IMR-90 (cell line): Measurements from ENCODE around the gene KCNE4. TPM values are rescaled to one million over a fixed set of nuclear protein-coding genes. Genes with fewer than 3 reads are reported as not detected.

Experiments used
- ATAC-seq: fragments of 200-7000 bp; cut with Tn5 transposase; 2 replicates; pipeline ENCODE4 v1.9.1; 2020; ENCODE audit warnings: low read depth, mild to moderate bottlenecking, moderate library complexity
- BruUV-seq: library from RNA; stranded (reverse); fragments of 400-500 nt; replicated peaks from 2 replicates; lab custom pipeline; 2021; lab: Mats Ljungman, UMichigan
- CTCF ChIA-PET: fragments of 300-600 bp; formaldehyde crosslinking; extraction: SDS; loops from one replicate; lab custom pipeline; 2021; ENCODE audit warnings: antibody characterized with exemption; lab: Yijun Ruan, JAX
- POLR2A ChIA-PET: fragments of 300-600 bp; sonication (Branson Sonifier 250); formaldehyde crosslinking; loops from one replicate; lab custom pipeline; 2022; ENCODE audit warnings: antibody characterized with exemption; ENCODE audit not compliant: unreplicated experiment; lab: Charles Lee
- DNase-seq: peaks from one replicate; pipeline ENCODE4 v3.0.0; 2013
- H2AFZ ChIP-seq: replicated peaks from 2 replicates; pipeline ENCODE3; 2013; ENCODE audit warnings: low read length, mild to moderate bottlenecking; ENCODE audit not compliant: poor library complexity
- H2AK5ac ChIP-seq: 2 replicates; pipeline ENCODE4 v1.6.1; 2013; ENCODE audit warnings: low read depth, low read length, inconsistent platforms
- H2AK9ac ChIP-seq: replicated peaks from 2 replicates; pipeline ENCODE3; 2013; ENCODE audit warnings: mild to moderate bottlenecking, low read depth, low read length, moderate library complexity; ENCODE audit not compliant: poor library complexity
- H2BK120ac ChIP-seq: 2 replicates; pipeline ENCODE4 v1.6.1; 2013; ENCODE audit warnings: low read depth, low read length, inconsistent platforms
- H2BK15ac ChIP-seq: 3 replicates; pipeline ENCODE4 v1.6.1; 2013; ENCODE audit warnings: low read depth, low read length, inconsistent platforms
- H2BK20ac ChIP-seq: 2 replicates; pipeline ENCODE4 v1.6.1; 2013; ENCODE audit warnings: low read depth, mild to moderate bottlenecking, inconsistent platforms, low read length, moderate library complexity
- H2BK5ac ChIP-seq: 2 replicates; pipeline ENCODE4 v1.6.1; 2013; ENCODE audit warnings: mild to moderate bottlenecking, low read depth, low read length, inconsistent platforms; ENCODE audit not compliant: poor library complexity, severe bottlenecking
- H3K14ac ChIP-seq: replicated peaks from 2 replicates; pipeline ENCODE4 v1.6.1; 2013; ENCODE audit warnings: low read depth, low read length, inconsistent platforms
- H3K18ac ChIP-seq: 2 replicates; pipeline ENCODE4 v1.6.1; 2013; ENCODE audit warnings: low read depth, low read length, control low read depth
- H3K23ac ChIP-seq: 2 replicates; pipeline ENCODE4 v1.6.1; 2013; ENCODE audit warnings: low read depth, low read length, inconsistent platforms
- H3K27ac ChIP-seq: 2 replicates; pipeline ENCODE4 v1.5.1; 2013; ENCODE audit warnings: mild to moderate bottlenecking, control low read depth, low read length; ENCODE audit not compliant: insufficient read depth
- H3K27me3 ChIP-seq: 2 replicates; pipeline ENCODE4 v1.6.1; 2013; ENCODE audit warnings: low read length; ENCODE audit not compliant: control insufficient read depth, insufficient read depth
- H3K36me3 ChIP-seq: 2 replicates; pipeline ENCODE4 v1.6.1; 2013; ENCODE audit warnings: low read length, mixed read lengths; ENCODE audit not compliant: control insufficient read depth, insufficient read depth
- H3K4ac ChIP-seq: 2 replicates; pipeline ENCODE4 v1.6.1; 2013; ENCODE audit warnings: low read depth, low read length, inconsistent platforms
- H3K4me1 ChIP-seq: 2 replicates; pipeline ENCODE4 v1.6.1; 2013; ENCODE audit warnings: low read length, mixed read lengths; ENCODE audit not compliant: control insufficient read depth, insufficient read depth
- H3K4me2 ChIP-seq: 2 replicates; pipeline ENCODE4 v1.6.1; 2013; ENCODE audit warnings: low read depth, mild to moderate bottlenecking, control low read depth, low read length, moderate library complexity
- H3K4me3 ChIP-seq: 2 replicates; pipeline ENCODE4 v1.5.1; 2013; ENCODE audit warnings: low read depth, mild to moderate bottlenecking, control low read depth, low read length, moderate library complexity; ENCODE audit not compliant: insufficient read depth
- H3K56ac ChIP-seq: 2 replicates; pipeline ENCODE4 v1.6.1; 2013; ENCODE audit warnings: low read length, inconsistent platforms; ENCODE audit not compliant: insufficient read depth; ENCODE audit errors: extremely low read depth
- H3K79me1 ChIP-seq, 2 experiments: 2 replicates each; pipeline ENCODE4 v1.6.1; 2013; ENCODE audit warnings: low read length in 2 of 2, inconsistent platforms in 1 of 2, low read depth in 1 of 2
- H3K9ac ChIP-seq: 2 replicates; pipeline ENCODE4 v1.6.1; 2013; ENCODE audit warnings: low read depth, low read length, control low read depth
- H3K9me1 ChIP-seq: 2 replicates; pipeline ENCODE4 v1.6.1; 2013; ENCODE audit warnings: low read length, inconsistent platforms; ENCODE audit not compliant: insufficient read depth
- H3K9me3 ChIP-seq: 2 replicates; pipeline ENCODE4 v1.6.1; 2013; ENCODE audit warnings: low read length; ENCODE audit not compliant: control insufficient read depth, insufficient read depth
- H4K20me1 ChIP-seq: 2 replicates; pipeline ENCODE4 v1.6.1; 2013; ENCODE audit warnings: low read length, inconsistent platforms; ENCODE audit not compliant: insufficient read depth
- H4K5ac ChIP-seq: 2 replicates; pipeline ENCODE4 v1.6.1; 2013; ENCODE audit warnings: mild to moderate bottlenecking, low read depth, low read length, control low read depth
- H4K8ac ChIP-seq, 2 experiments: 2 replicates each; pipeline ENCODE4 v1.6.1; 2013; ENCODE audit warnings: low read depth in 2 of 2, low read length in 2 of 2, control low read depth in 1 of 2, inconsistent platforms in 1 of 2
- H4K91ac ChIP-seq: 2 replicates; pipeline ENCODE4 v1.6.1; 2013; ENCODE audit warnings: low read depth, low read length, inconsistent platforms; ENCODE audit not compliant: insufficient read depth
- BHLHE40 ChIP-seq: fragments of 150-350 bp; IDR thresholded peaks from 2 replicates; pipeline ENCODE4 v1.6.1; 2016; ENCODE audit warnings: mild to moderate bottlenecking, low read depth, low read length
- MAFK ChIP-seq: IDR thresholded peaks from 2 replicates; pipeline ENCODE4 v1.6.1; 2012; ENCODE audit warnings: low read depth, low read length, improper control_type of control experiment
- RFX5 ChIP-seq: IDR thresholded peaks from 2 replicates; pipeline ENCODE4 v1.8.0; 2012; ENCODE audit warnings: low read depth, mild to moderate bottlenecking, low read length, moderate library complexity
- USF2 ChIP-seq: fragments of 150-350 bp; IDR thresholded peaks from 2 replicates; pipeline ENCODE4 v1.6.1; 2017; ENCODE audit warnings: mild to moderate bottlenecking, antibody characterized with exemption, low read length, low read depth
- WGBS, 2 experiments: methylation state at CpG; one replicate each; pipeline versions ENCODE4 v1.1.5 to v1.1.7; 2013; ENCODE audit warnings: missing lambda C conversion rate in 2 of 2; ENCODE audit not compliant: insufficient read length in 1 of 2; ENCODE audit errors: extremely low coverage in 2 of 2; 5-methylcytosine and 5-hydroxymethylcytosine counted together
- dilution Hi-C: fragments of 300-500 bp; cut with HindIII; formaldehyde crosslinking; loops from one replicate; pipeline ENCODE4 v1.14.3; 2018; ENCODE audit warnings: low sequenced_read_pairs; ENCODE audit not compliant: unreplicated experiment
- in situ Hi-C: fragments of 300-500 bp; cut with MboI; formaldehyde crosslinking; loops from 3 replicates; pipeline ENCODE4 v1.14.3; 2019; ENCODE audit warnings: low sequenced_read_pairs, inconsistent platforms, mixed read lengths
- intact Hi-C: fragments of 100-400 bp; cut with micrococcal nuclease; formaldehyde crosslinking; loops from 2 replicates; pipeline ENCODE4 v1.10.0; 2022
- polyA plus RNA-seq, 3 experiments: library from polyadenylated mRNA; depleted of rRNA; stranded (reverse); fragments of >200 nt; gene quantifications; 2 replicates each; pipeline ENCODE4 v1.2.3, GENCODE V29; 2012; ENCODE audit warnings: low replicate concordance in 1 of 3
- total RNA-seq: library from RNA; depleted of rRNA; stranded (reverse); fragments of >200 nt; gene quantifications from 2 replicates; pipeline ENCODE4 v1.2.3, GENCODE V29; 2012

Gene KCNE4
- total and polyA plus RNA-seq, 2 of the 4 experiments (the other 2 are of a cell fraction) = 6.6 to 6.8 TPM

GRCh38 chr2:223075301-223076270 lies 23.6 kb downstream of the KCNE4 start:
- Histone ChIP-seq H4K8ac (no peak overlapping the region), H3K27ac (no peak overlapping the region), H2AK9ac (no peak overlapping the region), H3K4ac (no peak overlapping the region), H2BK5ac (no peak overlapping the region), H3K18ac (peak overlapping the region; percentile 50; the same call in 1 of the 2 replicates), H3K14ac (peak overlapping the region; percentile 12; the same call in 1 of the 2 replicates), H4K20me1 (no peaks in the 10 kb centered on the region), H2AK5ac (no peak overlapping the region; the same call in 1 of the 2 replicates), H3K23ac (no peak overlapping the region), H3K4me2 (no peak overlapping the region; the same call in 1 of the 2 replicates), H3K4me1 (no peaks in the 10 kb centered on the region), H3K36me3 (no peaks in the 10 kb centered on the region), H3K9me3 (no peaks in the 10 kb centered on the region), H2BK15ac (no peak overlapping the region), H2BK20ac (no peak overlapping the region), H3K9ac (no peak overlapping the region), H3K4me3 (no peak overlapping the region), H2BK120ac (no peak overlapping the region), H2AFZ (peak overlapping the region; percentile 33), H3K27me3 (no peaks in the 10 kb centered on the region), H3K79me1 (no peaks in the 10 kb centered on the region), H4K5ac (no peak overlapping the region), H4K91ac (no peak overlapping the region), H3K9me1 (peaks cover 4% of the 10 kb centered on the region; the same call in 1 of the 2 replicates), H3K56ac (no peak overlapping the region)
- DNase-seq (peak; percentile 86), ATAC-seq (peak; percentile 77)
- no TSS peak for BruUV-seq
- ChIA-PET POLR2A (no interaction called here), CTCF (no interaction called here)
- intact Hi-C loops (no loop called here), in situ Hi-C loops (no loop called here), dilution Hi-C loops (no loop called here)
- TF ChIP-seq USF2 (no peak), RFX5 (no peak), BHLHE40 (no peak), MAFK (peak; percentile 79)
- 100% methylated on average over 2 of the region's 6 CpGs; no CpG with 5 or more reads in 1 of the 2 experiments for WGBS, 2 experiments
